Measurements from ENCODE around the gene MYO18A. TPM values are rescaled to one million over a fixed set of nuclear protein-coding genes. Genes with fewer than 3 reads are reported as not detected.

MYO18A gene
- total and polyA plus RNA-seq, 2 experiments from 2014 or later, result 16.0 to 30.5 TPM

GRCh38 chr17:29160253-29160652 is 19.9 kb downstream of the MYO18A start:
- TF ChIP-seq EZH2phosphoT487 (IDR thresholded peaks at IDR 0.05; ENCODE audit: insufficient read depth, low read depth) (no peak), EZH2 (IDR thresholded peaks at IDR 0.05; ENCODE audit: insufficient read depth, poor library complexity, severe bottlenecking) (no peak)
- H3K27me3 ChIP-seq (replicated peaks; ENCODE audit: insufficient read depth), result no peaks in the 10 kb centered on the region
- H3F3A ChIP-seq (ENCODE audit: insufficient read depth), result no peaks in the 10 kb centered on the region
- no peak for DNase-seq
- H3K79me2 ChIP-seq (ENCODE audit: insufficient read depth), result peaks cover 5% of the 10 kb centered on the region
- 86 to 89% methylated on average over 2 of the region's 2 CpGs for WGBS, 2 experiments (ENCODE audit: low coverage in 1 of 2, low lambda C conversion rate in 2 of 2, missing lambda C conversion rate in 2 of 2)
- no peak overlapping the region for H2AFZ ChIP-seq
- in situ Hi-C loops (cut with MboI), result no loop called here
- H3K4me2 ChIP-seq (ENCODE audit: unreplicated experiment), result no peak overlapping the region
- peaks cover 32% of the 10 kb centered on the region for H3K4me1 ChIP-seq (ENCODE audit: insufficient read depth)
- H3K9ac ChIP-seq, result no peak overlapping the region
- no peak overlapping the region for H3K27ac ChIP-seq
- H3K36me3 ChIP-seq (ENCODE audit: low read depth), result no peaks in the 10 kb centered on the region
- no peak overlapping the region for H3K4me3 ChIP-seq
- H3K9me3 ChIP-seq (ENCODE audit: low read depth), result no peaks in the 10 kb centered on the region
- H4K20me1 ChIP-seq (ENCODE audit: insufficient read depth), result no peaks in the 10 kb centered on the region
- no peaks in the 10 kb centered on the region for H3K9me2 ChIP-seq (ENCODE audit: insufficient read depth)

GRCh38 chr17:29159306-29159860 is 20.8 kb downstream of the MYO18A start:
- TF ChIP-seq EZH2phosphoT487 (IDR thresholded peaks at IDR 0.05; ENCODE audit: insufficient read depth, low read depth) (no peak), EZH2 (IDR thresholded peaks at IDR 0.05; ENCODE audit: insufficient read depth, poor library complexity, severe bottlenecking) (no peak)
- no peak overlapping the region for H3K9ac ChIP-seq
- in situ Hi-C loops (cut with MboI), result no loop called here
- no peaks in the 10 kb centered on the region for H3K9me3 ChIP-seq (ENCODE audit: low read depth)
- H3K36me3 ChIP-seq (ENCODE audit: low read depth), result no peaks in the 10 kb centered on the region
- H3K4me3 ChIP-seq, result no peak overlapping the region
- H4K20me1 ChIP-seq (ENCODE audit: insufficient read depth), result no peaks in the 10 kb centered on the region
- no peaks in the 10 kb centered on the region for H3K9me2 ChIP-seq (ENCODE audit: insufficient read depth)
- peak; percentile 9 for DNase-seq
- H3F3A ChIP-seq (ENCODE audit: insufficient read depth), result 0 out of 2 replicates have a peak, but pooled peaks cover 5% of the 10 kb centered on the region
- no peak overlapping the region for H2AFZ ChIP-seq
- peaks cover 5% of the 10 kb centered on the region for H3K79me2 ChIP-seq (ENCODE audit: insufficient read depth)
- H3K27ac ChIP-seq, result no peak overlapping the region
- no peak overlapping the region for H3K4me2 ChIP-seq (ENCODE audit: unreplicated experiment)
- H3K27me3 ChIP-seq (replicated peaks; ENCODE audit: insufficient read depth), result no peaks in the 10 kb centered on the region
- 31 to 43% methylated on average over 3 of the region's 3 CpGs for WGBS, 2 experiments (ENCODE audit: low coverage in 1 of 2, low lambda C conversion rate in 2 of 2, missing lambda C conversion rate in 2 of 2)
- peaks cover 41% of the 10 kb centered on the region for H3K4me1 ChIP-seq (ENCODE audit: insufficient read depth)

GRCh38 chr17:29158488-29159275 is 21.5 kb downstream of the MYO18A start:
- Histone ChIP-seq H3K36me3 (ENCODE audit: low read depth) (no peaks in the 10 kb centered on the region), H3K4me3 (no peak overlapping the region), H3K9ac (no peak overlapping the region), H3K4me2 (ENCODE audit: unreplicated experiment) (no peak overlapping the region), H2AFZ (no peak overlapping the region), H4K20me1 (ENCODE audit: insufficient read depth) (no peaks in the 10 kb centered on the region), H3K79me2 (ENCODE audit: insufficient read depth) (peaks cover 5% of the 10 kb centered on the region), H3K9me2 (ENCODE audit: insufficient read depth) (no peaks in the 10 kb centered on the region), H3K27me3 (replicated peaks; ENCODE audit: insufficient read depth) (no peaks in the 10 kb centered on the region), H3K4me1 (ENCODE audit: insufficient read depth) (peaks cover 42% of the 10 kb centered on the region), H3K27ac (no peak overlapping the region), H3F3A (ENCODE audit: insufficient read depth) (0 out of 2 replicates have a peak, but pooled peaks cover 5% of the 10 kb centered on the region), H3K9me3 (ENCODE audit: low read depth) (no peaks in the 10 kb centered on the region)
- in situ Hi-C loops (cut with MboI), result no loop called here
- TF ChIP-seq EZH2 (IDR thresholded peaks at IDR 0.05; ENCODE audit: insufficient read depth, poor library complexity, severe bottlenecking), result no peak
- WGBS, 2 experiments (ENCODE audit: low coverage in 1 of 2, low lambda C conversion rate in 2 of 2, missing lambda C conversion rate in 2 of 2), result 76 to 79% methylated on average over 13 of the region's 13 CpGs
- DNase-seq, result peak; percentile 32

- Histone ChIP-seq H3K4me1 (ENCODE audit: insufficient read depth) (peaks cover 36% of the 10 kb centered on the region), H3K27me3 (replicated peaks; ENCODE audit: insufficient read depth) (no peaks in the 10 kb centered on the region), H4K20me1 (ENCODE audit: insufficient read depth) (no peaks in the 10 kb centered on the region), H3K9me3 (ENCODE audit: low read depth) (no peaks in the 10 kb centered on the region), H3K36me3 (ENCODE audit: low read depth) (no peaks in the 10 kb centered on the region), H3K79me2 (ENCODE audit: insufficient read depth) (peaks cover 5% of the 10 kb centered on the region), H3K9me2 (ENCODE audit: insufficient read depth) (no peaks in the 10 kb centered on the region), H3K27ac (no peak overlapping the region), H3K9ac (no peak overlapping the region), H3F3A (ENCODE audit: insufficient read depth) (0 out of 2 replicates have a peak, but pooled peaks cover 5% of the 10 kb centered on the region), H2AFZ (no peak overlapping the region), H3K4me2 (ENCODE audit: unreplicated experiment) (no peak overlapping the region), H3K4me3 (no peak overlapping the region)
- no peak for TF ChIP-seq EZH2 (IDR thresholded peaks at IDR 0.05; ENCODE audit: insufficient read depth, poor library complexity, severe bottlenecking)
- TF ChIP-seq EZH2phosphoT487 (IDR thresholded peaks at IDR 0.05; ENCODE audit: insufficient read depth, low read depth), result no peak
- in situ Hi-C loops (cut with MboI), result no loop called here
- WGBS, 2 experiments (ENCODE audit: low coverage in 1 of 2, low lambda C conversion rate in 2 of 2, missing lambda C conversion rate in 2 of 2), result 91% methylated on average over 11 of the region's 11 CpGs
- DNase-seq, result no peak
These were observed 22.1 kb downstream of the MYO18A start for GRCh38 chr17:29158096-29158487.
